CD4-positive, alpha-beta T cell (primary cell): Measurements from ENCODE around the gene PPP1R9A. TPM values are rescaled to one million over a fixed set of nuclear protein-coding genes. Genes with fewer than 3 reads are reported as not detected.
"Not testable (repeated sequence)": the region's sequence is repeated elsewhere in the genome, so short reads cannot be mapped to it uniquely, and the experiment has no call there.

Source experiments
- ATAC-seq: fragments of 200-7000 bp; cut with Tn5 transposase; one replicate; pipeline ENCODE4 v1.10.0; 2022; ENCODE audit warnings: mild to moderate bottlenecking; ENCODE audit not compliant: poor library complexity
- CTCF ChIA-PET: fragments of 350-600 bp; sonication (Branson Sonifier 250); formaldehyde crosslinking; loops from one replicate; lab custom pipeline; 2021; ENCODE audit warnings: antibody characterized with exemption, inconsistent platforms; lab: Charles Lee
- POLR2A ChIA-PET: fragments of 350-600 bp; sonication (Branson Sonifier 250); formaldehyde crosslinking; loops from one replicate; lab custom pipeline; 2021; ENCODE audit warnings: antibody characterized with exemption, inconsistent platforms; lab: Charles Lee
- DNase-seq, 14 experiments: peaks; one replicate each; pipeline ENCODE4 v3.0.0-alpha.2; 2013 to 2020; ENCODE audit warnings: mixed read lengths in 2 of 14
- H3K27ac ChIP-seq, 2 donors: one replicate each; pipeline versions ENCODE4 v1.5.1 to v1.7.0; 2013; ENCODE audit warnings: low read length in 2 of 2, low read depth in 1 of 2, mild to moderate bottlenecking in 1 of 2
- H3K27me3 ChIP-seq, 2 experiments: 1 replicate in 1 of 2; 2 replicates in 1 of 2; pipeline versions ENCODE4 v1.6.1 to v1.7.0; 2013; ENCODE audit warnings: low read length in 2 of 2, control low read depth in 1 of 2, mild to moderate bottlenecking in 1 of 2, moderate library complexity in 1 of 2; ENCODE audit not compliant: insufficient read depth in 2 of 2, control insufficient read depth in 1 of 2
- H3K36me3 ChIP-seq: one replicate; pipeline ENCODE4 v1.6.1; 2013; ENCODE audit warnings: low read length, control low read depth; ENCODE audit not compliant: insufficient read depth
- H3K4me1 ChIP-seq: one replicate; pipeline ENCODE4 v1.6.1; 2013; ENCODE audit warnings: low read length, control low read depth; ENCODE audit not compliant: insufficient read depth
- H3K4me3 ChIP-seq: one replicate; pipeline ENCODE4 v1.5.1; 2013; ENCODE audit warnings: mild to moderate bottlenecking, low read length, moderate library complexity
- H3K9me3 ChIP-seq, 2 experiments: 1 replicate in 1 of 2; 2 replicates in 1 of 2; pipeline versions ENCODE4 v1.6.1 to v1.7.0; 2013; ENCODE audit warnings: low read length in 2 of 2, mild to moderate bottlenecking in 2 of 2, control low read depth in 1 of 2, moderate library complexity in 1 of 2; ENCODE audit not compliant: control insufficient read depth in 1 of 2, insufficient read depth in 1 of 2
- H3K27ac Mint-ChIP-seq: one replicate; pipeline ENCODE4 v1.8.0; 2020; ENCODE audit warnings: mixed read lengths
- H3K27me3 Mint-ChIP-seq: one replicate; pipeline ENCODE4 v1.8.0; 2021; ENCODE audit warnings: mixed read lengths
- H3K36me3 Mint-ChIP-seq: one replicate; pipeline ENCODE4 v1.8.0; 2021; ENCODE audit warnings: low read depth, mixed read lengths
- H3K4me1 Mint-ChIP-seq: one replicate; pipeline ENCODE4 v1.8.0; 2021; ENCODE audit warnings: low read depth, mixed read lengths
- H3K4me3 Mint-ChIP-seq: one replicate; pipeline ENCODE4 v1.8.0; 2020; ENCODE audit warnings: mild to moderate bottlenecking, mixed read lengths
- H3K9me3 Mint-ChIP-seq: one replicate; pipeline ENCODE4 v1.8.0; 2020; ENCODE audit warnings: mixed read lengths
- CTCF ChIP-seq: fragments of 200-600 bp; IDR thresholded peaks from one replicate; pipeline ENCODE4 v1.8.0; 2022; ENCODE audit warnings: antibody characterized with exemption, mild to moderate bottlenecking
- intact Hi-C, 2 experiments: fragments of 100-400 bp; cut with DNase I in 1 of 2; cut with micrococcal nuclease in 1 of 2; formaldehyde crosslinking; loops; one replicate each; pipeline versions ENCODE4 v1.15.1 to v1.9.0; 2023 to 2025; cut with DNase I, micrococcal nuclease
- total RNA-seq, 174 experiments: library from RNA in 2 of 174; stranded (reverse) in 2 of 174; gene quantifications; one replicate each; pipeline ENCODE4 v1.2.3 and lab custom pipeline; 2021 to 2026

PPP1R9A gene
- total RNA-seq, 2 experiments from 2014 or later, result not detected

GRCh38 chr7:95002775-95003174, 95.4 kb downstream of the PPP1R9A start:
- DNase-seq (no peak), ATAC-seq (no peak)
- no peak overlapping the region for H3K27ac Mint-ChIP-seq
- no peak overlapping the region for H3K27ac ChIP-seq
- no peaks in the 10 kb centered on the region for H3K36me3 ChIP-seq
- H3K9me3 Mint-ChIP-seq, result no peaks in the 10 kb centered on the region
- H3K9me3 ChIP-seq, result peaks cover 0 to 3% of the 10 kb centered on the region in 2 experiments
- no peak overlapping the region for H3K4me3 Mint-ChIP-seq
- intact Hi-C loops, result no loop called here
- H3K4me1 Mint-ChIP-seq, result no peaks in the 10 kb centered on the region
- TF ChIP-seq CTCF, result no peak
- H3K27me3 Mint-ChIP-seq, result no peaks in the 10 kb centered on the region
- H3K36me3 Mint-ChIP-seq, result no peaks in the 10 kb centered on the region
- ChIA-PET POLR2A (no interaction called here), CTCF (no interaction called here)
- no peaks in the 10 kb centered on the region for H3K4me1 ChIP-seq
- H3K27me3 ChIP-seq, result no peaks in the 10 kb centered on the region
- no peak overlapping the region for H3K4me3 ChIP-seq

GRCh38 chr7:95004618-95005247, 97.3 kb downstream of the PPP1R9A start:
- no peaks in the 10 kb centered on the region for H3K4me1 ChIP-seq
- H3K27me3 Mint-ChIP-seq, result no peaks in the 10 kb centered on the region
- no peak overlapping the region for H3K4me3 ChIP-seq
- intact Hi-C loops, result no loop called here
- ATAC-seq (no peak), DNase-seq (no peak)
- H3K27ac Mint-ChIP-seq, result no peak overlapping the region
- no peaks in the 10 kb centered on the region for H3K4me1 Mint-ChIP-seq
- H3K27me3 ChIP-seq, result no peaks in the 10 kb centered on the region
- H3K27ac ChIP-seq, result no peak overlapping the region
- CTCF ChIA-PET, result no interaction called here
- H3K36me3 ChIP-seq, result no peaks in the 10 kb centered on the region
- TF ChIP-seq CTCF, result no peak
- peaks cover 0 to 3% of the 10 kb centered on the region in 2 experiments for H3K9me3 ChIP-seq
- H3K9me3 Mint-ChIP-seq, result no peaks in the 10 kb centered on the region
- no peaks in the 10 kb centered on the region for H3K36me3 Mint-ChIP-seq
- POLR2A ChIA-PET, result no interaction called here
- H3K4me3 Mint-ChIP-seq, result no peak overlapping the region

- Histone ChIP-seq H3K4me3 (no peak overlapping the region), H3K4me1 (no peaks in the 10 kb centered on the region), H3K9me3 (peaks cover 0 to 3% of the 10 kb centered on the region in 2 experiments), H3K27ac (no peak overlapping the region), H3K36me3 (no peaks in the 10 kb centered on the region), H3K27me3 (no peaks in the 10 kb centered on the region)
- DNase-seq (no peak), ATAC-seq (no peak)
- H3K27ac Mint-ChIP-seq, result no peak overlapping the region
- CTCF ChIA-PET, result no interaction called here
- no peaks in the 10 kb centered on the region for H3K36me3 Mint-ChIP-seq
- no peak for TF ChIP-seq CTCF
- POLR2A ChIA-PET, result no interaction called here
- no peaks in the 10 kb centered on the region for H3K4me1 Mint-ChIP-seq
- no peak overlapping the region for H3K4me3 Mint-ChIP-seq
- no peaks in the 10 kb centered on the region for H3K9me3 Mint-ChIP-seq
- no peaks in the 10 kb centered on the region for H3K27me3 Mint-ChIP-seq
- intact Hi-C loops, result no loop called here
Observed at GRCh38 chr7:95006010-95006409, 98.6 kb downstream of the PPP1R9A start.

- H3K27ac Mint-ChIP-seq, intact Hi-C loops: not testable (repeated sequence)
Observed at GRCh38 chr7:95008773-95009172, 101.4 kb downstream of the PPP1R9A start.

More at GRCh38 chr7:95008773-95009172, 101.4 kb downstream of the PPP1R9A start:
- H3K27me3 Mint-ChIP-seq, H3K27ac ChIP-seq, H3K36me3 ChIP-seq, H3K4me1 ChIP-seq, H3K27me3 ChIP-seq, DNase-seq, CTCF ChIA-PET, H3K9me3 Mint-ChIP-seq, H3K9me3 ChIP-seq, ATAC-seq, POLR2A ChIA-PET, H3K4me3 Mint-ChIP-seq, H3K36me3 Mint-ChIP-seq, H3K4me1 Mint-ChIP-seq, H3K4me3 ChIP-seq: not testable (repeated sequence)
